ENCODE measurements around the gene SEPTIN6.
"Not testable (repeated sequence)": the region's sequence is repeated elsewhere in the genome, so short reads cannot be mapped to it uniquely, and the experiment has no call there.

The SEPTIN6 gene

DNA sequence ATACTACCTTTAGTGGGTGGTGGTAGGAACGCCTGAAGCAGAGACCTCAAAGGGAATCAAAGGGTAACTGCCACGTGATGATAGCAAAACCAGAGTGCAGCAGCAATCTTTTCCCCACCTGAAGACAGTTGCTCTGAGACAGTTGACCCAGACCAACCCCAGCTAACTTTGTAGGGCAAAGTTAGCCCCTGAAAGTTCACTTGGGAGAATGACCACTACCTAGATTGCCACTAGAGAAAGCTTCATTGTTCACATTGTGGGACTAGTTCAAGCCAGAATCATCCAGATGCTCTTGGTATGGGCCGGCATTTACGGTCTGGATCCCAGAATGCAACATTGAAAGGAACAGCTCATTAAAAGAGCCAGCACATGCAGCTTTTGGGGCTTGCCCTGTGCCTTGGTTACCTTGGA lies 4.1 kb downstream of the SEPTIN6 start:
- no peak overlapping the region for H3K27ac ChIP-seq
- TF ChIP-seq ZFX (IDR thresholded peaks at IDR 0.05), result no peak
- TF ChIP-seq, protein P1, sequence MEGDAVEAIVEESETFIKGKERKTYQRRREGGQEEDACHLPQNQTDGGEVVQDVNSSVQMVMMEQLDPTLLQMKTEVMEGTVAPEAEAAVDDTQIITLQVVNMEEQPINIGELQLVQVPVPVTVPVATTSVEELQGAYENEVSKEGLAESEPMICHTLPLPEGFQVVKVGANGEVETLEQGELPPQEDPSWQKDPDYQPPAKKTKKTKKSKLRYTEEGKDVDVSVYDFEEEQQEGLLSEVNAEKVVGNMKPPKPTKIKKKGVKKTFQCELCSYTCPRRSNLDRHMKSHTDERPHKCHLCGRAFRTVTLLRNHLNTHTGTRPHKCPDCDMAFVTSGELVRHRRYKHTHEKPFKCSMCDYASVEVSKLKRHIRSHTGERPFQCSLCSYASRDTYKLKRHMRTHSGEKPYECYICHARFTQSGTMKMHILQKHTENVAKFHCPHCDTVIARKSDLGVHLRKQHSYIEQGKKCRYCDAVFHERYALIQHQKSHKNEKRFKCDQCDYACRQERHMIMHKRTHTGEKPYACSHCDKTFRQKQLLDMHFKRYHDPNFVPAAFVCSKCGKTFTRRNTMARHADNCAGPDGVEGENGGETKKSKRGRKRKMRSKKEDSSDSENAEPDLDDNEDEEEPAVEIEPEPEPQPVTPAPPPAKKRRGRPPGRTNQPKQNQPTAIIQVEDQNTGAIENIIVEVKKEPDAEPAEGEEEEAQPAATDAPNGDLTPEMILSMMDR (conservative IDR thresholded peaks at IDR 0.05), result no peak

DNA sequence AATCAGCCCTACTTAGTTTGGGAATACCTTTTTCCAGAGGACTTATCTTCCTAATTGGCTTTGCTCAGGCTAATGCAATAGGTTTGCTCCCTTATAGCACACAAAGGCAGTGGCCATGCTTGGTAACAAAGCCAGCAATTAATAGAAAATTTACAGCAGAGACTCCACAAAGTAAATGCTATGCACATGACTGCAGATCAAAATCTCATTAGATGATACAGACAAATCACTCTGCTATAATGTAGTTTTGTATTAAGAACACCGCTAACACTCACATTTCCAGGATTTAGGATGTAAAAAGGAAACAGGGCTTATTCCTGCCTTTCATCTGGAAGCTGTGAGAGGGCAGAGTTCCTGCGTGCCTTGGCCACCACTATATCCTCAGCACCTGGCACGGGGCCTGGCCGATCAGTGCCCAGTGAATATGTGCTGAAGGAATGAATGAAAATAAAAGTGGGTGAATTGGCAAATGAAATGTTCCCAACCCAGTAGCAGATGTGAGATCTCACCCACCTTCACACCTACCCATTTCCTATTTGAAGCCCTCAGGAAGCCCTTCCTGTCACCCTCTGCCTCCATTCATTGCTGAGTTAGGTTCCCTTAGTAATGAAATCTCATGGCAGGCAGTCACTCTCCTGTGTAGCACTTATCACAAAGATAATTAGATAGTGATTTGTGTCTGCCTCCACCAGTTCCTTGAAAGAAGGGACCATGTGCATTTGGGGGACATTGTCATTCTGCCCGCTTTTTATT lies 5.1 kb downstream of the SEPTIN6 start:
- no peak for TF ChIP-seq ZFX (IDR thresholded peaks at IDR 0.05)
- TF ChIP-seq, protein P1 (conservative IDR thresholded peaks at IDR 0.05), result no peak
- no peak overlapping the region for H3K27ac ChIP-seq

DNA sequence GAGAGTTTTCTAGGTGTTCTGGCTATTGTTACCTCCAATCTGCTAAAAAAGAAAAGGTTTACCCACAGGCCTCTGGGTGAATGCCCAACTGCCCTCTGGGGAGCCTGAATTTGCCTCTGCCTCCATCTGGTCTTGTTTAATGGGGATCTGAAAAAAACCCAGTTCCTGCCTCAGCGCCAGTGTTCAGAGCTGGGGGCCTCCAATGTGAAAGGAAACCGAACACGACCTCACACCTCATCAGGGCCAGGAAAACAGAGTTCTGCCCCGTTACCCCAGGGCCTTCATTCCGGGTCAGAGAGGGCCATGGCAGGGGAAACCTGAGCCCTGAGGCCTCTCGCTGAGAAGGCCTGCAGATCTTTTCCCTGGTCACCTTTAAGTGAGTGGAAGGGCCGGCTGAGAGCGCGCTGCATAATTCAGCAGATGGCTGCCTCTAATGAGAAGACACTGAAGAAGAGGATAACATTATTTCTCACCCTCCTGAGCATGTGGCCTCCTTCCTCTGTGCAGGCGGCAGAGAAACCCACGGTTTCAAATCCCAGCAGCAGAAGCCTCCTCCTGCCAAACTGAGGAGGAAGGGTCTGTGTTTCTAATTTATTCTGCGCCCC lies 6.8 kb downstream of the SEPTIN6 start:
- TF ChIP-seq, protein P1 (conservative IDR thresholded peaks at IDR 0.05), result no peak
- TF ChIP-seq ZFX (IDR thresholded peaks at IDR 0.05), result no peak
- no peak overlapping the region for H3K27ac ChIP-seq

DNA sequence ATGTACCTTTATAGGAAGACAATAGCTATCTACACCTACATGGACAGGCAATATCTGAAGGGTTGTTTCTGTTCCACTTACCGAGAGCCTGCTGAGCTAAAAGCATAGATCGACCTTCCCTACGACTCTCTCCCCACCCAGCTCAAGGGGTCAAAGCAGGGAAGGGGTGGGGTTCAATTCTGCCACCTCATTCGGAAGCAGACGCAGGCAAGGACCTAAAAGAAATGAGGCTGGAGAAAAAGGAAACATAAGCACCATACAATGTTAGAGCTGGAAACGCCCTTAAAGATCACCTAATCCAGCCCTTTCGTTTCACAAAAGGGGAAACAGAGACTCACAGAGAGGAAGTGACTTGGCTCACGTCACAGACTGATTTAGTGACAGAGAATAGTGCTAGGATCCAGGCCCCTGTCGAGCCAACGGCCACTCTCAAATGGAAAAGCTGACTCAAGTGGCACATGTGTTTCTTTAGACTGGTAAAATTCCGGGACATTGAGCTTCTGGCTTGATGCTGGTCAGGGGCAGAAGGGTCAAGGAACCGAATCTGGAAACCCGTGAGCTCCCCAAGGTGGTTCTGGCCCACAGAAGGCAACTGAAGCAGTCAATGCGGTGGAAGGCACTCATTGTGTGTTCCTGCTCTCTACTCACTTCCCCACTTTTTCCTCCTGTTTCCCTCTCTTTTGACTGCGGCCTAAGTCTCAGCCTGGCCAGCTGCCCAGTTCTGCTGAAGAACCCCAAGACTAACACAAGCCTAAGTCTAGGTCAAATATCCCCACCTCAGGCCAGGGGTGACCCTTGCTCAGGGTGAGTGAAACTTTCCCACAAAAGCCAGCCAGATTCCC lies 7.5 kb downstream of the SEPTIN6 start:
- TF ChIP-seq ZFX (IDR thresholded peaks at IDR 0.05), result no peak
- TF ChIP-seq, protein P1 (conservative IDR thresholded peaks at IDR 0.05), result no peak
- no peak overlapping the region for H3K27ac ChIP-seq

DNA sequence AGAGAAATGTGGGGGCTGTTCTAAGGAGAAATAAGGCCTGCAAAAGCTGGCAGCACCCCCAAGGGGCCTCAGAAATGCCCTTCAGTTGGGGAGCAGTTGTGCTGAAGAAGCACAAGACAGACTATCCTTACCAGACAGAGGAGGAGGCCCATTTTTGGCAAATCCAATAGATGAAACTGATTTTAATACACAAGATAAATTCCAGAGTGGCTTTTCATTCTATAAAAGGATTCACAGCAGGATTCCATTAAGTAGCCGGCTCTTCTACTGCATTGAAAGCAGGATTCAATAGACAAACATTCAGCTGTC lies 8.1 kb downstream of the SEPTIN6 start:
- TF ChIP-seq, protein P1 (conservative IDR thresholded peaks at IDR 0.05), result no peak
- TF ChIP-seq ZFX (IDR thresholded peaks at IDR 0.05), result no peak
- H3K27ac ChIP-seq, result no peak overlapping the region

DNA sequence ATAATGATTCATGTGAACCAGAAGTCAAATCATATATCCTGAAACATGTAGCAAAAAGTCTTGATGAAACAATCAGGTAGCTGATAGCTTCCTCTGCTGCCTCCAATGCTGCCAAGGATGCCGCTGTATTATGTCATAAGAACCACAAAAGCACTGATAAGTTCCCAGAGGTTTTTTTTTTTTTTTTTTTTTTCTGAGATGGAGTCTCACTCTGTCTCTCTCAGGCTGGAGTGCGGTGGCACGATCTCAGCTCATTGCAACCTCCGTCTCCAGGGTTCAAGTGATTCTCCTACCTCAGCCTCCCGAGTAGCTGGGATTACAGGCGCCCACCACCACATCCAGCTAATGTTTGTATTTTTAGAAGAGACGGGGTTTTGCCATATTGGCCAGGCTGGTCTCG lies 8.7 kb downstream of the SEPTIN6 start:
- H3K27ac ChIP-seq, result not testable (repeated sequence)

DNA sequence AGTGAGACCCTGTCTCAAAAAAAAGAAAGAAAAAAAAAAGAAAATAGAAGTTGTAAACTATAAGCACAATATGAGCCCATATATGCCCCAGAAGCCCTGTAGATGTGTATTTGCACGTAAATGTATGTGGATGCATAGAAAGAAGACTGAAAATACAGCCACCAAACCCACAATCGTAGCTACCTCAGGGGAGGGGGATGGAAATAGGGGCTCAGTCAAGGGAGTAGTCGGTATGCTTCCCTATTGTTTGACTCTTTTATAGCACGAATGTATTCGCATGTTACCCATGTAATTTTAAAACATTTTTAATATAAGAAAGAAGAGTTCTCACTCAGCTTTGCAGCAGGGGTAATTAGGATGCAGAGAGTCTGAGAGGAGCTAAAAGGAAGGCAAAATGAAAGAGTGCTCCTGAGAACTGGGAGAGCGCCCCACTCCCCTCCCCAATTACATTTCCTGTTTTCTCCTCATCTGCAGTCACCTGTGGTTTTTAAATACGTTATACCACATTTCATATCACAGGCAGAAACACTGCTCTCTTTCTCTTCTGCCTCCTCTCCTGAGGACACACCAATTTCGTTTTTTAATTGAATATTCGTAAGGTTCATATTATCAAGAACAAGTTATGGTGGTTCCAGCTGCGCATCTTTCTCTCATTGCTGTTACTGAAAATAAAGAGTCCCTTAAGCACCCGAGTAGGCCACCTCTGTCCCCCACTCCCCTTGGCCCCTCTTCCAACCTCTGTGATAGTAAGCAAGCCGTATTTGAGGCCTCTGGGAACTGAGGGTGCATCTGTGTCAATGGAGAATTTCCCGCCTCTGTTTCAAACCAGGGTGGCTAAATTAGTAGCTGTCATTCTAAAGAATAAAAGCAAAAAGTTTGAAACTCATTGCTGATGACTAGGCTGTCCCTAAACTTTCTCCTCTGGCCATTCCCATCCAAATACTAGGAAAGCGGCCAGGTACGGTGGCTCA lies 10.7 kb downstream of the SEPTIN6 start:
- H3K27ac ChIP-seq, result no peak overlapping the region
- TF ChIP-seq, protein P1 (conservative IDR thresholded peaks at IDR 0.05), result no peak
- TF ChIP-seq ZFX (IDR thresholded peaks at IDR 0.05), result no peak
